Epithelial cell of prostate (primary cell): ENCODE results near the gene GRIP1.
"Not testable (repeated sequence)": the region's sequence is repeated elsewhere in the genome, so short reads cannot be mapped to it uniquely, and the experiment has no call there.

Experiments
- DNase-seq: peaks from one replicate; pipeline ENCODE4 v3.0.0-alpha.2; 2011; ENCODE audit warnings: low read depth, low spot score
- H3K27ac ChIP-seq: fragments of 450-650 bp; 2 replicates; pipeline ENCODE4 v1.5.1; 2017; ENCODE audit warnings: mild to moderate bottlenecking

GRIP1 gene

GRCh38 chr12:66354291-66354690, 324.6 kb downstream of the GRIP1 start:
- no peak for DNase-seq
- no peak overlapping the region for H3K27ac ChIP-seq

- no peak for DNase-seq
- no peak overlapping the region for H3K27ac ChIP-seq
Measured at GRCh38 chr12:66352899-66353298, 326.0 kb downstream of the GRIP1 start.

GRCh38 chr12:66352197-66352596, 326.7 kb downstream of the GRIP1 start:
- DNase-seq: no peak
- no peak overlapping the region for H3K27ac ChIP-seq

DNA sequence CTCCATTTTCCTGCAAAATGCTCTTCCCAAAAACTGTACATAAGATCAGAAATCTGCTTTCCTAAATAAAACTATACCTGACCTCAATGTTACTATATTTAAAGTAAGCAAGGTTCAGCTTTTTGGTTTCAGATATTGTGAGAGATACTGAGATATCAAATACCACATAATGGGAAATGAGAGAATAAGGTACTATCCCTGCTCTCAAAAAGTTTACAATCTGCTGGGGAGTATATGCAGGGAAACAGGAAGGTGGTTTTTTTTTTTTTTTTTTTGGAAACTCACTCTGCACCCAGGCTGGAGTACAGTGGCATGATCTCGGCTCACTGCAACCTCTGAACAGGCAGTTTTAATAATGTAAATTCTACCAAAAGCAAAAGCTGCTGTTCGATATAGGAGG, 327.6 kb downstream of the GRIP1 start:
- no peak for DNase-seq
- no peak overlapping the region for H3K27ac ChIP-seq

- DNase-seq: no peak
- no peak overlapping the region for H3K27ac ChIP-seq
Measured at GRCh38 chr12:66345956-66346355, 332.9 kb downstream of the GRIP1 start.

DNA sequence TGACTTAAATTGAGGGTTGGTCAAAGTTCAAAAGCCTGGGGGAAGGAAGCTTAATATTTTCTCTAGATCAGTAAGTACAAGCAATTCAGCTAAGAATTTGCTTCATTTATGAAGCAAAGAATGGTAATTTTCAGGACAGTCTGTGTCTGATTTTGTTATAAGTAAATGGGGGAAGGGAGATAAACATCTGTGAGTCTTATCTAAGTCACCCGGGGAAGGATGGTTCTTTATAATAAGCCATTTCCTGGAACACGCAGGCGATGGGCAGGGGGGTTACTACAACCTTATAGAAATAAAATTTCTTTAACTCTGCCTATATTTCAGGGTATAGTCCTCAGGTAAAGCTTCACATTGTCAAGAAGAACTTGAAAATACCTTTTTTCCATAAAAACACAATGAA, 333.7 kb downstream of the GRIP1 start:
- H3K27ac ChIP-seq: no peak overlapping the region
- DNase-seq: no peak

DNA sequence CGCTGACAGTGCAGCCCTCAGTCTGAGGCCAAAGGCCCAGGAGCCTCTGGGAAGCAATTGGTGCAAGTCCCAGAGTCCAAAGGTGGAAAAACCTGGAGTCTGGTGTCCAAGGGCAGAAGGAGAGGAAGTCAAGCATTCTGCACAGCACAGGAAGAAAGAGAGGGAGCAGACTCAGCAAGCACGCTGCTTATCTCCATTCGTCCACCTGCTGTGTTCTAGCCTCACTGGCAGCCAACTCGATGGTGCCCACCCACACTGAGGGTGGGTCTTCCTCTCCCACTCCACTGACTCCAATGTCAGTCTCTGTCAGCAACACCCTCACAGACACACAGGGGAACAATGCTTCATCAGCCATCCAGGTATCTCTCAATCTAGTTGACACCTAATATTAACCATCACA, 337.8 kb downstream of the GRIP1 start:
- no peak for DNase-seq

DNA sequence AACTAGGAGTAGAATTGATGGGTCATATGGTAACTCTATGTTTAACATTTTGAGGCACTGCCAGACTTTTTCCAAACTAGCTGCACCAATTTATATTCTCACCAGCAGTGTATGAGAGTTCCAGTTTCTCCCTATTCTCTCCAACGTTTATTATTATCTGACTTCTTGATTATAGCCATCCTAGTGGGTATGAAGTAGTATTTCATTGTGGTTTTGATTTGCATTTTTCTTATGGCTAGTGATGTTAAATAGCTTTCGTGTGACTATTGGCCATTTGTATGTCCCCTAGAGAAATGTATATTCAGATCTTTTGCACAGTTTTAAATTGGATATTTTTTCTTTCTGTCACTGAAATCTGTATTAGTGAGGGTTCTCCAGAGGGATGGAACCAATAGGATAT, 338.7 kb downstream of the GRIP1 start:
- no peak overlapping the region for H3K27ac ChIP-seq
- no peak for DNase-seq

More for the DNA sequence above, 337.8 kb downstream of the GRIP1 start:
- no peak overlapping the region for H3K27ac ChIP-seq

- H3K27ac ChIP-seq: no peak overlapping the region
- no peak for DNase-seq
Measured at GRCh38 chr12:66337381-66338010, 341.4 kb downstream of the GRIP1 start.

- no peak overlapping the region for H3K27ac ChIP-seq
- no peak for DNase-seq
Measured at GRCh38 chr12:66335746-66336145, 343.1 kb downstream of the GRIP1 start.

- H3K27ac ChIP-seq: no peak overlapping the region
- DNase-seq: no peak
Measured at GRCh38 chr12:66331814-66332213, 347.1 kb downstream of the GRIP1 start.

DNA sequence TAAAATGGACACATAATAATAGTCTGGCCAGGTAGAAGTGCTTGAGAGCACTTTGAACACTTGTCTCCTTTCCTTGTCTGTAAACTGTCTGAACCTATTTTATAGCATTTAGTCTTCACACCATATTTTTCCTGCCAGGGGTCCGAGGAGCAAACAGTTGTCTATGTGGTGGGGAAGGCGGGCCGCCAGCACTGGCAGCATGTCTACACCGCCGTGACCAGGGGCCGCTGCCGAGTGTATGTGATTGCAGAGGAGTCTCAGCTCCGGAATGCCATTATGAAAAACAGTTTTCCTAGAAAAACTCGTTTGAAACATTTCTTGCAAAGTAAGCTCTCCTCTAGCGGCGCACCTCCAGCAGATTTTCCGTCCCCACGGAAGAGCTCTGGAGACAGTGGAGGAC, 347.9 kb downstream of the GRIP1 start:
- H3K27ac ChIP-seq: no peak overlapping the region
- no peak for DNase-seq

DNA sequence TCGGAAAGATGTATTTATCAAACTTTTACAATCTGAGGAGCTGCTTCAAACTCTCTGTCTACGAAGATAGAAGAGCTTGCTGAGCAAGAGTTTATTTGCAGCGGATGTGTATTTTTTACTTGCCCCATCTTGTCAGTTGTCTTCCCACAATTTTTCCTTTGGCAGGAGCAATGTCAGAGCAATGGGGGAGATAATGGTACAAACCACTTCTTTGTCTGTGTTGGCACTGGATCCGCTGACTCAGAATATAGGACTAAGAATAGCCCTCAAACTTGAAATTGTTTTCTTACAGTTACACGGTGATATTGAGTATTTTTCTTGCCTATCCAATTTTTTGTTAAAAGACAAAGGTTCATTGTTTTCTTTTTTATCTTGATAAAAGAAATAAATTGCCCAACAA, 348.9 kb downstream of the GRIP1 start:
- H3K27ac ChIP-seq: peak overlapping the region; percentile 27
- peak; percentile 55 for DNase-seq

DNA sequence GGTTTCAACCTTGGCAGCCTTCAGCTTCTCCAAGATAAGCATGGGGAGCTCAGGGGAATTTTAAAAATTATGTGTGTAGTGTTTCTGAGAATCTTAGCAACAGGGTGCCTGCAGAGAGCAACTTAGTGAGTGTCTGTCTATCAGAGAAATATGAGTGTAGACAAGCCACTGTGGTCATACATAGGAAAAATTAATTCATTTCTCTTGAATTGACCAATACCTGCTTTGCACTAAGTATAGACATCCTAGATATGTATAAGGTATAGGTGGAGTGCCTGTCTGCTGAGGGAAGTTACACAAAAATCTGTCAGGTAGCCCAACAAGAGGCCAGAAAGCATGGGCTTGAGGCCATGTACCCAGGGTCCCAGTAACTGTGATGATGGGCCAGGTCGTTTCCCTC, 355.9 kb downstream of the GRIP1 start:
- DNase-seq: no peak
- no peak overlapping the region for H3K27ac ChIP-seq

GRCh38 chr12:66321435-66321834, 357.4 kb downstream of the GRIP1 start:
- H3K27ac ChIP-seq: peak overlapping the region; percentile 45
- DNase-seq: peak; percentile 20

DNA sequence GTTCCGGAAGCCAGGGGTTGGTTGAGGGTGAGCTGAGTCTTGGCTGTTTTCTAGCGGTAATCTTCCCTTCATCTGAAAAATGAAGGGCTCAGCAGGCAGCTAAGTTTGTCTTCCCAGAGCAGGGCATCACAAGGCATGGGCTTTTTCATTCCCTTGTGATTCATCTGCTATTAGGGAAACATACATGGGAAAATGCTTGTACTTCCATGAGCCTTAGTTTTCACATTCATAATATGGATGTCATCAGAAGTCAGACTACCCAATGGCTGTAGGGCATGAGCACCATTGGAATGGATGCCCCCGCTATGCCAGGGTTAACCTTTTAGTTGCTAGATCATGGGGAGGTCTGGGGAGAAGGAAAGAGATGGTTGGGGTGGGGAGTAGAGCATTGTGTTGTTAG, 357.9 kb downstream of the GRIP1 start:
- no peak for DNase-seq
- H3K27ac ChIP-seq: peak overlapping the region; percentile 45

DNA sequence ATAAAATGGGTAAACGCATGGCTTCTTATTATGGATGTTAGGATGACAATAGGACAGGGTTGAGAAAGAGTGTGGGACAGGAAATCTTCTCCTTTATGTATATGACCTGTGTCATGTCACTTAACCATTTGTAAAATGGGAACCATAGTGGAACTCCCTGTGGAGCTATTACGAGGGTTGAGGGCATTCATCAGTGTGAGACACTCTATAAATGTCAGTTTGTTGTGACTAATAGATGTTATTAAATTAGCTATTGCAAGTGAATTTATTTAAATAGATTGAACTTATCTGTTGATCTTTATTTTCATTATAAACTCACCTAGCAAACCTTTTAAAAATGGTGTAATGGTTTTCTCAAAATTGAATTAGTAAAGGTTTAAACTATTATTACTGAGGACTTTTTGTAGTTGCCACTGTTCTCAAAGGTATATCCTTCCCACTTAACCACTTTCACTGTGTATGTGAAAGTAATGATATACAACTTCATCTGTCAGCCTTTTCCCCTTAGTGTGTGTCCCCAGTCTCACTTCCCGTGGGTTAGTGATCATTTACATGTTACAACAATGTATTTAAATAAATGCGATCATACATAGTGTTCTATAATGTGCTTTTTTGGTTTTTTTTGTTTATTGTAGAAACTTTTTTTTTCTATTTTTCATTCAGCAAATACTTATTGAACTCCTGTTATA, 359.5 kb downstream of the GRIP1 start:
- DNase-seq: no peak
- H3K27ac ChIP-seq: no peak overlapping the region

- no peak overlapping the region for H3K27ac ChIP-seq
- DNase-seq: no peak
Measured at GRCh38 chr12:66314278-66314677, 364.6 kb downstream of the GRIP1 start.

- H3K27ac ChIP-seq: no peak overlapping the region
- no peak for DNase-seq
Measured at GRCh38 chr12:66312189-66312588, 366.7 kb downstream of the GRIP1 start.

- no peak overlapping the region for H3K27ac ChIP-seq
- no peak for DNase-seq
Measured at GRCh38 chr12:66309606-66310005, 369.3 kb downstream of the GRIP1 start.

- no peak for DNase-seq
- no peak overlapping the region for H3K27ac ChIP-seq
Measured at GRCh38 chr12:66304296-66304900, 374.5 kb downstream of the GRIP1 start.

DNA sequence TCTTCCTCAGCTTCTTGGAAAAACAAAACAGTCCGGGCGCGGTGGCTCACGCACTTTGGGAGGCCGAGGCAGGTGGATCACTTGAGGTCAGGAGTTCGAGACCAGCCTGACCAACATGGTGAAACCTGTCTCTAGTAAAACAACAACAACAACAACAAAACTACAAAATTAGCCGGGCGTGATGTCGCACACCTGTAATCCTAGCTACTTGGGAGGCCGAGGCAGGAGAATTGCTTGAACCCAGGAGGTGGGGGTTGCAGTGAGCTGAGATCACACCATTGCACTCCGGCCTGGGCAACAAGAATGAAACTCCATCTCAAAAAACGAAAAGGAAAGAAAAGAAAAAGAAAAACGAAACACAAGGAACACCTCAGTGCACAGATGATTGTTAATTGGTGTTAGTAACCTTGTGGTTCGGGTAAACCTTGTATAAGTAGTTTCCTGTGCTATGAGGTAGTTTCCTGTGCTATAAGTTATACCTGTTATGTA, 375.5 kb downstream of the GRIP1 start:
- DNase-seq, H3K27ac ChIP-seq: not testable (repeated sequence)
